Measurements from ENCODE around the gene LRRFIP1.
"Not testable (repeated sequence)": the region's sequence is repeated elsewhere in the genome, so short reads cannot be mapped to it uniquely, and the experiment has no call there.

LRRFIP1 gene

DNA sequence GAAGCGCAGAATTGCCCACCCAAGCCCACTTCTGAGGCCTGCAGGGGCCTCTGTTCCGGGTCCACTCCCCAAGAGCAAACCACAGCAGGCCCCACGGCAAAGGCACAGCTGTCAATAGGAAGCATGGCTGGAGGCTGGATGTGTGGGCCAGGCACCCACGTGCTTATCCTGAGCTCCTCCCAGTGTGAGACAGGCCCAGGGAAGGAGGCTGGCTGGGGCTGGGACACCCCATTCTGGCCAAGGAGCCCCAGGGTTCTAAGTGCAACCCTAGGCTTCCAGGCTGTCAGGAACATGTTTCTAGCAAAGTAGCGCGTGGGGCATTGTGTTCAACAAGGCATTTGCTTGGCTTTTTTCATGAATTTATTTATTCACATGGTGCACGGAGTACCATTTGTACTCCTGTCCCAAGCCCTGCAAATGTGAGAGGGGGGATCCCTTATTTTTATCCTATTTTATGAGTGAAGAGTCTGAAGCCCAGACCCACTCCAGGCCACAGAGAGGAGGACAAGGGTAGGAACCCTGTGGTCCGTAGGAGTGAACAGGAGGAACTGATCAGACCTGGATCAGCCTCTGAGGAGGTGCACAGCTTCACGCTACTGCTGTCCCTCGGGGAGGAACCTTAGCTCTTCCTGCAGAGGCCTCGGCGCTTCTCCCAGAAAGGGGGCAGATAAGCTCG is 30.7 kb upstream of the LRRFIP1 start:
- no peak for DNase-seq (ENCODE audit: low read depth in 2 of 2)

DNA sequence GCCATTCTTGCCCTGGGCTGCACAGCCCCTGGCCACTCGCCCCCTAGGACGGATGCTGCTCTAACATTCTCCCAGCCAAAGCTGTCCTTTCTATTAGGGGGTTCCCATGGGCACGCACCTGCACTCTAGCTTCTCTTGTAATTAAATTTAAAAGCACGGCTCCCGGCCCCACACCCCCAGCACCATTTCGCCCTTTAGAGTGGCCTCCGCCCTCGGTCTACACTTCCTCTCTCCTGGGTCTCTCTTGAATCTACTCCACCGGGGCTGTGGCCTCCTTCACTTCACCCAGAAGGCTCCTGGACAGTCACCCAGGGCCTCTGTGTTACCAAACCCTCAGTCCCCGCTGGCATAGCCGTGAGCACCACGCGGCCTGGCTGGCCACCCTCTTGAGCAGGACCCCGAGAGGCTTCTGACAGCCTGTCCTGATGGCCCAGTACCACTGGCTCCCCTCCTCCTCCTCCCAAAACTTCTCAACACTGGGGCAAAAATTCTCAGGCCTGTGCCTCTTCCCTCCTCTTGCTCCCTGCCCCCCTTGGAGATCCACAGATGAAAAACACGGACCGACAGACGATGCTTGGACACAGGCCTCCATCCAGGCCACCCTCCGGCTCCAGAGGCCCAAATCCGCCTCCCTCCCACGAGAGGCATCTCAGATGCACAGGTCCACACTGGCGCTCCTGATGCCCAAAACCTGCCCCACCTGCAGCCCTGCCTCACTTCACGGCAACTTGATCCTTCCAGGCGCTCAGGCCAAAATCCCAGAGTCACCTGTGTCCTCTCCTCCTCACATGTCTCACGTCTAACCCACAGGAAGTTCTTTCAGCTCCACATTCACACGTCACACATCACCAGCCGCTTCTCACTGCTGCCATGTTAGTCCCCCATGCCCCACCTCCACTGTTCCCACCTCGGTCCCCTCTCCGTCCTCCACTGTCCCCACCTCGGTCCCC is 29.9 kb upstream of the LRRFIP1 start:
- DNase-seq (ENCODE audit: low read depth in 2 of 2): no peak

DNA sequence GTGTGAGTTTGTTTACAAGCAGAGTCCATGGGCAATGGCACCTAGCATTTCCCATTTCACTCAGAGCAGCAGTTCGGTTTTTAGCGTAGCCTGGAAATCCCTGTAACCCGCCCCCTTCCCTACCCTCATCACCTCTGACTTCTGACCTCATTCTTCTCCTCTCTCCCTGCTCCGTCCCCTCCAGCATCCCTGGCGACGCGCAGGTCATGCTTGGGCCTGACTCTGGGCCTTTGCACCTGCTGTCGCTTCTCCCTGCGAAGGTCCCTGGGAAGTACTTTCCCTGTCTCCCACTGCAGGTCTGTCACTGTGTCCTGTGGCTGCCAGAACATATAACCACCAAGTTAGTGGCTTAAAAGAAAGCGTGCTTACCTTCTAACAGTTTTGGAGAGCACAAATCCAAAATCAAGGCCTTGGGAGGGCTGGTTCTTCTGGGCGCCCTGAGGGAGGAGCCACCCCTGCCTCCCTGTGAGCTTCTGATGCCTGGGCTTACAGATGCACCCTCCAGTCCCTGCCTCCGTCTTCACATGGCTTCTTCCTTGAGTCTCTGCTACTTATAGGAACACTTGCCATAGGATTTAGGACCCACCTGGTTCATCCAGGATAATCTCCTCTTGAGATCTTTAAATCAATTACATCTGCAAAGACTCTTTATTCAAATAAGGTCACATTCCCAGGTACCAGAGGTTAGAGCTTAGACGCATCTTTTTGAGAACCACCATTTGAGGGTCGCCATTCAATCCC is 28.7 kb upstream of the LRRFIP1 start:
- no peak for DNase-seq (ENCODE audit: low read depth in 2 of 2)

DNA sequence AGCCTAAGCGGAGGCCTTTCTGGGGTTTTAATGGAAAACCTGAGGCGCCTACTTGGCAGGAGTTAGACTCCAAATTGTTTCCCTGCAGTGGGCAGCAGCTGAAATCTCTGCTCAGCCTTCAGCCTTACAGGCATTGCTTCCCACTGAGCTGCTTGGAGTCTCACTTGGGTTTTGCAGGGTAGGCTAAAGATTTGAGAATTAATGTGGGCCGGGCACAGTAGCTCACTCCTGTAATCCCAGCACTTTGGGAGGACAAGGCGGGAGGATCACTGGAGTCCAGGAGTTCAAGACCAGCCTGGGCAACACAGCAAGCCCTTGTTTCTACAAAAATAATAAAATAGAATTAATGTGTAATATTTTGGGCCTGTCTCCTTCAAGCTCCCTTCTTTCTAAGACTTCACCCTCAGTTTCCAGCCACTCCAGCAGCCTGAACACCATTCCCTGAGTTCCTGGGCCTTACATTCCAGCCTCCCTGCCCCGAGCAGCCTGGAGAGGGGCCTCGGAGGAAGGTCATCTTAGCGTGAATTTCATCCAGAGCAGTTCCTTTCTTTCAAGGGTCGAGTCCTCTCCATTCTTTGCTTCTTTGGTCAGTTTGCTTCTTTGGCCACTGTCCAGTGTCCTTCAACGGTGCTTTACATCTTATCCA is 27.8 kb upstream of the LRRFIP1 start:
- no peak for DNase-seq (ENCODE audit: low read depth in 2 of 2)

DNA sequence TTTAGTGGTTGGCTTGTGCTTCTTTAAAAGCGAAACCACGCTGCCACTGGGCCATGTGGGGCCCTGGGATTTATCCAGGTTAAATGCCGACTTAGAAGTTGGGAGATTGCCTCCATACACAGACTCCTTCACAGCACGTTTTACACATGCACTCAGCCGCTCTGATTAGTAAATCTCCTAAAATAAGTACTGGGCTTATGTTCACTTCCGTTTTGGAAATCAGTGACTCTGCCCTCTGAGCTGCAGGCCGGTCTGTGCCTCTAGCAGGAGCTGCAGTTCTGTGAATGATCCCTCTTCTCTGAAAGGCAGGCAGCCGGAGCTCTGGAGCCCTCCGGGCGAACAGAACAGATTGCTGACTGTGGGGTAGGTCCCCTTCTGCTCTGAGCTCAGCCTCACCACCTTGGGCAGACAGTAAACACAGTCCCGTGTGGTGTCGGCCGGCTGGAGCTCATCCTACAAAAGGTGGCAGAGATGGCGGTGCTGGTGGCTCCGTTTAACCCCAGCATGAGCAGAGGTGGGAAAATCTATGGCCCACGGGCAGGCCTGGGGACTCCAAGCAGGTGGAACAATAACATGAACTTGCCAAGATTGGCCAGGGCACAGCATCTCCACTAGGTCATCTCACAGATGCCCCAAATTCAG is 27.1 kb upstream of the LRRFIP1 start:
- DNase-seq (ENCODE audit: low read depth in 2 of 2): no peak

DNA sequence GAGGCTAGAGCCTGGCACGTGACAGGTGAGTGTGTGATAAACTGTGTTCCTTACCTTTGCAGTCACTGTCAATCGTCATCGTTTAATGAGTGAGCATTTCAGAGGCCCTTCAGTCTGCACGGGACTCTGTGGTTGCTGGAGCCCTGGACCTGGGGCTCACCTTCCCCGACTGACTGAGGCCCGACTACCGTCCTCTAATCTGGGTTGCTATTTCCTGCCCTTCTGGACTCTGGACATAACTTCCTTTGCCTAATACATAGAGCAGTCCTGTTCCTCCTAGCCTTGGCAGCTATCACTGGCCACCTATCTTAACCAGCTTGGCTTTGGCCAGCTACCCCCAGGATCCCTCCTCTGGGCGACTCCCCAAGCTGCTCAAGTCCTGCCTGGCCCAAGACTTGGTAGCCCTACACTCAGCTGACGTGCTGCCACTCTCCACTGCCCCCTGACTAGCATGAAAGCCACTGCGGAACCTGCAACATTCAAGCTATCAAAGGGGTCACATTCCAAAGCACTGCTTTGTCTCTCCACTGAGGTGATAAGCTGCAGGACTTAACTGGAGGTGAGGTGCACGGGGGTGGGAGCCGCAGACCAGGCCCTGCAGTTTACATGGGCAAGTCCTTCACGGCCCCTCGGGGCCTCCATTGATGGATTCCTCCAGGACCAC is 25.8 kb upstream of the LRRFIP1 start:
- no peak for DNase-seq (ENCODE audit: low read depth in 2 of 2)

DNA sequence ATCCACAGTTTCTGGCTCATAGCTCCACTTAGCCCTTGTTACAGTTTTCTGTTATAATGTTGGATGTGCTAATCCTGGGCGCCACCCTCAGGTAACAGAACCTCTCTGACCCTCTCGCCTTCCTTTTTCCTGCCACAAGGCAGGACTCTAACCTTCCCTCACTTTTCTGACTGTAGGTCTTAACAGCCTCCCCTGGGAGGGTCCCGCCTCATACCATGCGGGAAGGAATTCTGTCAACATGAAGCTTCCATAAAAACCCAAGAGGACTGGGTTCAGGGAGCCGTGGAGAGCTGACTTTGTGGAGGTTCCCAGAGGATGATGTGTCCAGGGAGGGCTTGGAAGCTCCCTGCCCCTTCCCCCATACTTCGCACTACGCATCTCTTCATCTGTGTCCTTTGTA is 25.0 kb upstream of the LRRFIP1 start:
- DNase-seq (ENCODE audit: low read depth in 2 of 2): no peak

DNA sequence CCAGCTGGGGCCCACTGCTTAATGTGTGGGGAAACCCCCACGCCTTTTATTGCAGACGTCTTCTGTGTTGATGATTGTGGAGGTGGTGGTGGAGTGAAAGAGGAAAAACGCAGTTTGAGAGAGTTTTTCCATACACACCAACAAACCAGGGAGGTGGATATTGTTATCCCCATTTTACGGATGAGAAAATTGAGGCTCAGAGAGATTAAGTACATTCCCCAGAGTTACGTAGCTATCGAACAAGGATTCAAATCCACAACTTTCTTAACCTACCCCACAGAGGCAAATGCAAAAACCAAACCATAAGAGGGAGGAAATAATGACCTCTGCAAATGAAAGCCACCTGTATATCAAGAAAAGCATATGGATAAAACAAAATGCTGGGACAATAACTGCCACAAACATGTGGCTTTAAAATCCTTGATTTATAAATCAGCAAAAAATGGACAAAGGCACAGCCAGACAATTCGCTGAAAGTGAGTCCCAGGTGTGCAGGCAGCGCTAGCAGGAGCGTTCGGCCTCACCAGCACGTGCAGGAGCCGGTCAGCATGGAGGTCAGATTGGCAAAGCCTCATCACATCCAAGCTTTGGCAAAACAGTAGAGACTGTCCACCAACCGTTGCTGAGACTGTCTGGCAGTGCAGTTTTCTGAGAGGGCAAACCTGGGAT is 24.2 kb upstream of the LRRFIP1 start:
- no peak for DNase-seq (ENCODE audit: low read depth in 2 of 2)

DNA sequence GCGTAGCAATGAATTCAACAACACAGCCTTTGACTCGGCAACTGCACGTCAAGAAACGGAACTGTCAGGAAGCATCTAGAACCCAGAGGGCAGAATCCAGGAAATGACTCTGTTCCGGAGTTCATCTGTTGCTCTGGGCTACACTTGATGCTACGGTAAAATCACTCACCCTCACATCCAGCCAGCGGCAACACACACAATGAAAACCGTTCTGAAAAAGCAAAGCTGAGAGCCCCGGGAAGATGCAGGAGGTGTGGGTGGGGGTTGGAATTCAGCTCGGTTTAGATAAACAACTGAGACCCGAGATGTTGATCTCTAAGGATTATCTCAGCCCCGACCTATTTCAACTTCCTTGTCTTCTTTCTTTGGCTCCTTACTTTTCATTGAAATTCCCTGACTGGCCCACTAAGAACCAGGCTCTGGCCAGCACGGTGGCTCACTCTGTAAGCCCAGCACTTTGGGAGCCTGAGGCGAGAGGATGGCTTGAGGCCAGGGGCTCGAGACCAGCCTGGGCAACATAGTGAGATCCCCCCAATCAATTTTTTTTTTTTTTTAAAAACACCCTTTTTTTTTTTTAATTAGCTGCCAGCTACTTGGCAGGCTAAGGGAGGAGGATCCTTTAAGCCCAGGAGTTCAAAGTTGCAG is 23.5 kb upstream of the LRRFIP1 start:
- DNase-seq (ENCODE audit: low read depth in 2 of 2): no peak

DNA sequence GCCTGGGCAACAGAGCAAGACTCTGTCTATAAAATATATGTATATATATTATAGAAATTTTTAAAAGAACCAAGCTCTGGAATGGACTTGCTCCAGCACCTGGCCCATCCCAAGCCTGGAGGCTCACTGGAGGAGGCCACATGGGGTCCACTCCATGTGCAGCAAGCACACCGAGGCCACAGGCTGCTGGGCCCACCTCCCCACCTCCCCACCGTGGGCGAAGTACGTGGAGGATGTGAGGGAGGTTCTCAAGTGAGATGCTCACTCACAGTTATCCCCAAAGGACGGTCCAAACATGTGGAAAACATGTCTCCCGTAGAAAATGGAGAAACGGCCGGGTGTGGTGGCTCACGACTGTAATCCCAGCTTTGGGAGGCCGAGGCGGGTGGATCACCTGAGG is 23.0 kb upstream of the LRRFIP1 start:
- no peak for DNase-seq (ENCODE audit: low read depth in 2 of 2)

DNA sequence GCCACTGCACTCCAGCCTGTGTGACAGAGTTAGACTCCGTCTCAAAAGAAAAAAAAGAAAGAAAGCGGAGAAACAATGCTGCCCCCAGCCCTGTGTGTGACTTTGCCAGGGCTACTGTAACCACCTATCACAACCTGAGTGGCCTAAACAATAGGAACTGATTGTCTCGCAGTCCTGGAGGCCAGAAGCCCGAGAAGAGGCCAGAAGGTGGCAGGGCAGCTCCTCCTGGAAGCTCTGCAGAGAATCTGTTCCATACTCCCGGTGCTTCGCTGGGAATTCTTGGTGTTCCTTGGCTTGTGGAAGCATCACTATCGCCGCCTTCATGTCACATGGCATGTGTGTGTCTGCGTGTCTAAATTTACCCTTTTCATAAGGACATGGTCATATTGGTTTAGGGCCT is 22.4 kb upstream of the LRRFIP1 start:
- no peak for DNase-seq (ENCODE audit: low read depth in 2 of 2)

DNA sequence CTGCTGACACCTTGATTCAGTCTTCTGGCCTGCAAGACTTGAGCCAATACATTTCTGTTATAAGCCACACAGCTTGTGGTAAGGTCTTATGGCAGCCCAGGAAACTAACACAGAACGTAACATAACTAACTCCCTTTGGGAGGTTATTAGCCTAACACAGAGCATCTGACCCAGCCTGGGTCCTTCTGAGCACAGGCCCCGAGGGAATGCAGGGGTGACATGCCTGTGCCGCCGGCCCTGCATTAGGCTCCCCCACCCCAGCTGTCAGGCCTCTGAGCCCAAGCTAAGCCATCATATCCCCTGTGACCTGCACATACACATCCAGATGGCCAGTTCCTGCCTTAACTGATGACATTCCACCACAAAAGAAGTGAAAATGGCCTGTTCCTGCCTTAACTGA is 20.9 kb upstream of the LRRFIP1 start:
- DNase-seq (ENCODE audit: low read depth in 2 of 2): not testable (repeated sequence)

DNA sequence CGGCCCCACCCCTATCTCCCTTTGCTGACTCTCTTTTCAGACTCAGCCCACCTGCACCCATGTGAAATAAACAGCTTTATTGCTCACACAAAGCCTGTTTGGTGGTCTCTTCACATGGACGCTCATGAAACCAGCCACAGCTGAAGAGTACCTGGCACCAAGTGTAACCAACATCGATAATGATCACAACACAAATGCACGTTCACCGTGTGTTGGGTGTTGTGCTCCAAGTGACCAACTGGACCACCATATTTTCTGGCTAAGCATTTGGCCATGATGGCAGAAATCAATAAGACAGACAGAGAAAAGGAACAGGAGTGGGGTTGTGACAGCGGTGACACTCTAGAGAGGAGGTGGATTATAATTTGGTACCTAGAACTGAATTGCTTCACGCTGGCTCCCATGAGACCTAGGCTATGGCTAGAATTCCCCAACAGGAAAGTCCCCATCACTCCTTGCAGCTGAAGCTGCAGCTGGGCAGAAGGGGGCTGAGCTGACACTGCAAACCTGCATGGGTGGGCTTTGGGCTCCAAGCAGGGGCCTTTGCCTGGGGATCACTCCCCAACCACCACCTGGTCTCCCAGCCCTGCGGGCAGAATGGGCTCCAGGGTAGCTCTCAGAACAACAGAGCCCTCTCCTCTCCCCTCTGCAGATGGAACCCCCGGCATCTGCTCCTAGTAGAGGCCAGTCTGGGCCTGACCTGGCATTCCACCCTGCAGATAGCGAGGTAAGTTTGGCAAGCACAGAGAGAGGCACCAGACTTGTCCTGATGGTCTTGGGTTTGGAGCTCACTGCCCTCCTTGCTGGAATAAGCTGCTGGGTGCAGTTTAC is 14.6 kb upstream of the LRRFIP1 start:
- no peak for DNase-seq (ENCODE audit: low read depth in 2 of 2)

DNA sequence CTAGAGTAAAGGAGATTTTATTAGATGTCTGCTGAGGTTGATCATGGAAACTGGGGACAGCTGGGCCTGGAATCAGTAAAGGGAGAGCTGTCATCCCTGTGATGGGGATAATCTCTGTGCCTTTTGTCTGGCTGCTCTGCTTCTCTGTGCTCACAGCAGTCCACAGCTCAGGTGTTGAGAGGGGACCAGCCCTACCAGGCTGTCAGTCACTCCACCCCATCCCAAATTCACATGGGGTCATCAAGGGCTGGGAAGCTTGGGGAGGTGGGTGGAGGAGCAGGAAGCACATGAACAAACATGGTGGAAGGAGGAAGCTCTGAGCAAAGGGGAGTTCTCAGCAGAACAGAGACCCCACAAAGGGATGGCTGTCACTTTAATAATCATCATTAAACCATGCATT is 13.7 kb upstream of the LRRFIP1 start:
- DNase-seq (ENCODE audit: low read depth in 2 of 2): no peak

DNA sequence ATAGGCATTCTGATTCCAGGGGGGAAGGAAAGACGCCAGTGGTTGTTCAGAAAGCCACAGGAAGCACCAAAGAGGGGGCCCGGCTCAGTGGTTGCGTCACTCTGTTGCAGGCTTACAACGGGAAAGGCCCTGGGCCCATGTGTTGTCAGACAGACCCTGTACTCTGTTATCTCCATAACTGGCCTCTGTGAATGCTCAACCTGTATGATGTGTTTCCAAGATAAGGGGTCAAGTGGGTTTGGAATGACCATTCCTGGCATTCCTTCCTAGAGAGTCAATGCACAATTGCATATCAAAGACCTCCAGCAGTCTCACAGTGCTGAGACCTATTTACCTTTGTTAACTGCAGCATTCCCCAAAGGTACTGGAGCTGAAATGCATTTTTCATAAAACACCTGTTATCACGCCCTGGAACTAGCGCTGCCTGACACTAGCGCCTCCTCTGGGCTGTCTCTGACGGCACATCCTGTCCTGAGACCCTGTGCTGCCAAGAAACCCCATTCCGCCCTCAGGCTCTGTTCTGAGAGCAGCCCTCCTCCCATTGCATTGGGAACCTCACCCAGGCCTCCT is 13.2 kb upstream of the LRRFIP1 start:
- DNase-seq (ENCODE audit: low read depth in 2 of 2): no peak

DNA sequence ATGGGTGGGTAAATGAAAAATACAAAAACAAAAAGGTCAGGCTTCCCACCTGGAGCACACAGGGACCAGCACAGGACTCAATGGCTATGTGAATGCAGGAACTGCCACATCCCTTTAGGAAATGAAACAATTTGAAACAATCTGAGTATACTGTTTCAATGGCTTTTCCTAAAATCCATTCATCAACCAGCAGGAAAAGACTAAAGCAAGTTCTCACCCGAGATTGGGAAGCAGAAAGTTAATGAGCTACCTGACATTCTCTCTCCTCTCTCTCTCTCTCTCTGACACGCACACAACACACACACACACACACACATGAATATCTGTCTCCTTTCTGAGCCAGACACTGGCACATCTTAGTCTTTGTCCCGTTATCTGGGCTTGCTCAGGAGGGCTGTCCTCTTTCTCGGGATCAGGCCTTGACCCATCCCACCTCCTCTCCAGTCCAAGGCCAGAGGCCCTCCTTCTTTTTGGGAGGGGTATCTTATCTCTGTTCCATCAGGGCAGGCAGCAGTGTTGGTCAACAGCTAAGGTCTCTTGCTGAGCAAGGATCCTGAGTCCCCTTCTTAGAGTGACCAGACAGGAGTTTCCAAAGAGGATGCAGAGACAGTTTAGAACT is 11.6 kb upstream of the LRRFIP1 start:
- no peak for DNase-seq (ENCODE audit: low read depth in 2 of 2)

DNA sequence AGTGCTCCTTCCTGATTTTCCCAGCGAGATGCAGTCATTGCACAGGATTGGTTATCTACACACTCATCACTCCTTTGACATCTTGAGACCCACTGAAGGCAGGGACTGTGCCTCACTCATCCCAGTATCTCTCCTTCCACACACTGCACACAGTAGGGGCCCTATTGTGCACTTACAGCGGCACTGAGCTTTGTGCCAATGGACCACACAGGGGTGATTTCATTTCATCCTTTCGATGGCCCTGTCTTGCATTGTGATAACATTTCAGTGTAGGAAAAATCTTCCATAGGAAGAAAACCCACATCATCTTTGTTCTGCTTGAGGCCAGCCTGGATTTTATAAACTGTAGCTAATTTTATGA is 11.0 kb upstream of the LRRFIP1 start:
- DNase-seq (ENCODE audit: low read depth in 2 of 2): no peak
